Endodermal cell (in vitro differentiated cells): ENCODE measurements around the gene MTA1. TPM values are rescaled to one million over a fixed set of nuclear protein-coding genes. Genes with fewer than 3 reads are reported as not detected.
A peak's percentile ranks its signal among the peaks of the same experiment; 100 is the strongest.

Experiments
- DNase-seq: peaks from one replicate; pipeline ENCODE4 v3.0.0-alpha.2; 2017
- H3K27ac ChIP-seq: 2 replicates; pipeline ENCODE4 v1.5.1; 2013; ENCODE audit warnings: mild to moderate bottlenecking, low read depth, low read length, moderate library complexity
- H3K27me3 ChIP-seq: 2 replicates; pipeline ENCODE4 v1.6.1; 2013; ENCODE audit warnings: mild to moderate bottlenecking, low read length, moderate library complexity; ENCODE audit not compliant: insufficient read depth, control insufficient read depth, poor library complexity, severe bottlenecking
- H3K36me3 ChIP-seq: 2 replicates; pipeline ENCODE4 v1.7.0; 2013; ENCODE audit warnings: mild to moderate bottlenecking, low read length, moderate library complexity; ENCODE audit not compliant: control insufficient read depth, insufficient read depth
- H3K4me1 ChIP-seq: one replicate; pipeline ENCODE4 v1.7.0; 2013; ENCODE audit warnings: low read length; ENCODE audit not compliant: control insufficient read depth, insufficient read depth
- H3K4me3 ChIP-seq: 2 replicates; pipeline ENCODE4 v1.5.1; 2013; ENCODE audit warnings: mild to moderate bottlenecking, low read length, moderate library complexity
- H3K9ac ChIP-seq: 2 replicates; pipeline ENCODE4 v1.6.1; 2013; ENCODE audit warnings: mild to moderate bottlenecking, low read length, moderate library complexity; ENCODE audit not compliant: poor library complexity, severe bottlenecking; ENCODE audit errors: extremely low read depth
- H3K9me3 ChIP-seq: 2 replicates; pipeline ENCODE4 v1.6.1; 2013; ENCODE audit warnings: mild to moderate bottlenecking, low read length, moderate library complexity; ENCODE audit not compliant: control insufficient read depth
- H3K27ac Mint-ChIP-seq: 2 replicates; pipeline ENCODE4 v1.8.0; 2020; ENCODE audit warnings: mixed read lengths
- H3K27me3 Mint-ChIP-seq: 2 replicates; pipeline ENCODE4 v1.8.0; 2021; ENCODE audit warnings: mild to moderate bottlenecking, mixed read lengths; ENCODE audit not compliant: insufficient read depth
- H3K36me3 Mint-ChIP-seq: 2 replicates; pipeline ENCODE4 v1.8.0; 2020; ENCODE audit warnings: low read depth, mixed read lengths
- H3K4me1 Mint-ChIP-seq: 2 replicates; pipeline ENCODE4 v1.8.0; 2020; ENCODE audit warnings: mixed read lengths
- H3K4me3 Mint-ChIP-seq: 2 replicates; pipeline ENCODE4 v1.8.0; 2020; ENCODE audit warnings: mild to moderate bottlenecking, moderate library complexity, mixed read lengths
- H3K9me3 Mint-ChIP-seq: 2 replicates; pipeline ENCODE4 v1.8.0; 2020; ENCODE audit warnings: mild to moderate bottlenecking, mixed read lengths
- WGBS, 2 experiments: methylation state at CpG; one replicate each; pipeline versions ENCODE4 v1.1.5 to v1.1.7; 2013; ENCODE audit warnings: missing lambda C conversion rate in 2 of 2, mixed read lengths in 1 of 2; ENCODE audit not compliant: insufficient coverage in 1 of 2, insufficient read length in 1 of 2; 5-methylcytosine and 5-hydroxymethylcytosine counted together
- total RNA-seq, 2 donors: library from RNA; stranded (reverse); fragmentation: NEBNext Ultra II Directional in 1 of 2; extraction: Animal tissue kit (Norgen Biotek cat#: 25700) in 1 of 2; gene quantifications; 2 replicates in 1 of 2; 3 replicates in 1 of 2; pipeline ENCODE4 v1.2.1, GENCODE V29; 2021
- TF ChIP-seq, protein P1 (sequence below): fragments of 200-600 bp; sonication (generic); conservative IDR thresholded peaks from 2 replicates; pipeline ENCODE4 v1.5.0; 2021; ENCODE audit warnings: antibody characterized with exemption, mild to moderate bottlenecking

Gene MTA1
- total RNA-seq, 2 donors from 2014 or later, result 245 to 246 TPM

DNA sequence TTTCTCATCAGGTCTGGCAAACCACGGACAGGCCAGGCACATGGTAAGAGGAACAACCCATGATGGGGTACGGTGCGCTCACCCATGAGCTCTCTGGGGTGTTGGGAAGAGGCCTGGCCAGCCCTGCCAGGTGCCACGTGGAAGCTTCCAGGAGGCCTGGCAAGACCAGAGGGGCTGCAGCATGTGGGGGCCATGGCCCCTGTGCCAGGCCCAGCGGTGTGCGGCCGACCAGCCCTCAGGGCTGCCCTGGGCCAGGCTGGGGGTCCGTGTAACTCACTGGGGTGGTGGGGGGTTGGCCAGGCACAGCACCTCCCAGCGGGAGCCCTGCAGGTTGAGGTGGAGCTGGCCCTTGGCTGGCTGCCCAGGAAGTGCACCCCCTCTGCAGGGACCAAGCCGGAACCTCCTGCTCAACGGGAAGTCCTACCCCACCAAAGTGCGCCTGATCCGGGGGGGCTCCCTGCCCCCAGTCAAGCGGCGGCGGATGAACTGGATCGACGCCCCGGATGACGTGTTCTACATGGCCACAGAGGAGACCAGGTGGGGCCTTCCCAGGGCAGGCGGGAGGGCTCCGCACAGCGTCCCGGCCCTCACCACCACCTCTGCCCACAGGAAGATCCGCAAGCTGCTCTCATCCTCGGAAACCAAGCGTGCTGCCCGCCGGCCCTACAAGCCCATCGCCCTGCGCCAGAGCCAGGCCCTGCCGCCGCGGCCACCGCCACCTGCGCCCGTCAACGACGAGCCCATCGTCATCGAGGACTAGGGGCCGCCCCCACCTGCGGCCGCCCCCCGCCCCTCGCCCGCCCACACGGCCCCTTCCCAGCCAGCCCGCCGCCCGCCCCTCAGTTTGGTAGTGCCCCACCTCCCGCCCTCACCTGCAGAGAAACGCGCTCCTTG, 50.1 kb downstream of the MTA1 start:
- Histone ChIP-seq H3K9me3 (no peaks in the 10 kb centered on the region), H3K27me3 (peaks cover under 1% of the 10 kb centered on the region), H3K4me1 (no peaks in the 10 kb centered on the region), H3K27ac (peak overlapping the region; percentile 24), H3K9ac (no peak overlapping the region), H3K36me3 (peaks cover 11% of the 10 kb centered on the region), H3K4me3 (no peak overlapping the region)
- Mint-ChIP-seq H3K9me3 (no peaks in the 10 kb centered on the region), H3K27ac (no peak overlapping the region), H3K4me1 (no peaks in the 10 kb centered on the region), H3K4me3 (no peak overlapping the region), H3K36me3 (peaks cover 9% of the 10 kb centered on the region), H3K27me3 (no peaks in the 10 kb centered on the region)
- 93 to 94% methylated on average over 16 to 54 of the region's 54 CpGs for WGBS, 2 experiments
- no peak for DNase-seq
- TF ChIP-seq, protein P1, sequence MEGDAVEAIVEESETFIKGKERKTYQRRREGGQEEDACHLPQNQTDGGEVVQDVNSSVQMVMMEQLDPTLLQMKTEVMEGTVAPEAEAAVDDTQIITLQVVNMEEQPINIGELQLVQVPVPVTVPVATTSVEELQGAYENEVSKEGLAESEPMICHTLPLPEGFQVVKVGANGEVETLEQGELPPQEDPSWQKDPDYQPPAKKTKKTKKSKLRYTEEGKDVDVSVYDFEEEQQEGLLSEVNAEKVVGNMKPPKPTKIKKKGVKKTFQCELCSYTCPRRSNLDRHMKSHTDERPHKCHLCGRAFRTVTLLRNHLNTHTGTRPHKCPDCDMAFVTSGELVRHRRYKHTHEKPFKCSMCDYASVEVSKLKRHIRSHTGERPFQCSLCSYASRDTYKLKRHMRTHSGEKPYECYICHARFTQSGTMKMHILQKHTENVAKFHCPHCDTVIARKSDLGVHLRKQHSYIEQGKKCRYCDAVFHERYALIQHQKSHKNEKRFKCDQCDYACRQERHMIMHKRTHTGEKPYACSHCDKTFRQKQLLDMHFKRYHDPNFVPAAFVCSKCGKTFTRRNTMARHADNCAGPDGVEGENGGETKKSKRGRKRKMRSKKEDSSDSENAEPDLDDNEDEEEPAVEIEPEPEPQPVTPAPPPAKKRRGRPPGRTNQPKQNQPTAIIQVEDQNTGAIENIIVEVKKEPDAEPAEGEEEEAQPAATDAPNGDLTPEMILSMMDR, result no peak

GRCh38 chr14:105470350-105471296, 51.0 kb downstream of the MTA1 start:
- no peak overlapping the region for H3K4me3 Mint-ChIP-seq
- peaks cover 5% of the 10 kb centered on the region for H3K36me3 Mint-ChIP-seq
- H3K27ac Mint-ChIP-seq, result no peak overlapping the region
- DNase-seq, result no peak
- Histone ChIP-seq H3K9me3 (no peaks in the 10 kb centered on the region), H3K27ac (peak overlapping the region; percentile 77), H3K36me3 (peaks cover 9% of the 10 kb centered on the region), H3K4me3 (no peak overlapping the region), H3K27me3 (peaks cover 10% of the 10 kb centered on the region), H3K9ac (no peak overlapping the region), H3K4me1 (no peaks in the 10 kb centered on the region)
- TF ChIP-seq, protein P1, result no peak
- H3K4me1 Mint-ChIP-seq, result no peaks in the 10 kb centered on the region
- H3K9me3 Mint-ChIP-seq, result no peaks in the 10 kb centered on the region
- peaks cover 5% of the 10 kb centered on the region for H3K27me3 Mint-ChIP-seq
- 84 to 90% methylated on average over 11 to 32 of the region's 34 CpGs for WGBS, 2 experiments

- Mint-ChIP-seq H3K4me1 (no peaks in the 10 kb centered on the region), H3K27me3 (peaks cover 12% of the 10 kb centered on the region), H3K4me3 (no peak overlapping the region), H3K36me3 (peaks cover 3% of the 10 kb centered on the region), H3K9me3 (no peaks in the 10 kb centered on the region), H3K27ac (no peak overlapping the region)
- Histone ChIP-seq H3K9me3 (no peaks in the 10 kb centered on the region), H3K4me3 (no peak overlapping the region), H3K9ac (no peak overlapping the region), H3K27me3 (peaks cover 17% of the 10 kb centered on the region), H3K36me3 (peaks cover 9% of the 10 kb centered on the region), H3K27ac (peak overlapping the region; percentile 77), H3K4me1 (no peaks in the 10 kb centered on the region)
- WGBS, 2 experiments, result 73 to 75% methylated on average over 11 to 16 of the region's 19 CpGs
- TF ChIP-seq, protein P1, result peak; percentile 64
- peak; percentile 81 for DNase-seq
Measured at GRCh38 chr14:105471297-105471821, 51.7 kb downstream of the MTA1 start.
